ENCODE measurements around the gene IGDCC3.
A peak's percentile ranks its signal among the peaks of the same experiment; 100 is the strongest.
"Not testable (repeated sequence)": the region's sequence is repeated elsewhere in the genome, so short reads cannot be mapped to it uniquely, and the experiment has no call there.

The IGDCC3 gene

GRCh38 chr15:65400760-65401610 lies 23.2 kb upstream of the IGDCC3 start:
- Histone ChIP-seq H4K91ac (ENCODE audit: low read length) (no peak overlapping the region), H3K4me3 (ENCODE audit: insufficient read depth in 1 of 2, low read depth in 1 of 2, low read length in 2 of 2) (no peak overlapping the region), H2BK15ac (ENCODE audit: low read depth, poor library complexity, severe bottlenecking) (no peak overlapping the region), H2BK5ac (ENCODE audit: low read depth, low read length, poor library complexity, severe bottlenecking) (no peak overlapping the region), H4K8ac (ENCODE audit: low read length) (peak overlapping the region; percentile 60), H3K27me3 (ENCODE audit: control insufficient read depth in 1 of 2, insufficient read depth in 1 of 2, low read length in 2 of 2) (peaks cover 0 to 16% of the 10 kb centered on the region in 2 experiments), H3K4ac (ENCODE audit: low read depth in 1 of 2, low read length in 2 of 2) (no peak overlapping the region), H2AFZ (ENCODE audit: low read depth, low read length) (no peak overlapping the region), H3K9me3 (ENCODE audit: control insufficient read depth, low read length) (no peaks in the 10 kb centered on the region), H3K18ac (ENCODE audit: low read depth in 1 of 2, low read length in 2 of 2) (peak overlapping the region in 1 of 2 experiments; percentile 55), H3K4me2 (ENCODE audit: low read length, poor library complexity, severe bottlenecking) (no peak overlapping the region), H3K9ac (ENCODE audit: low read length) (no peak overlapping the region), H3K79me1 (replicated peaks; ENCODE audit: low read length, poor library complexity, severe bottlenecking) (peaks cover 13% of the 10 kb centered on the region), H3K36me3 (ENCODE audit: control insufficient read depth in 1 of 2, insufficient read depth in 2 of 2, low read depth in 1 of 2, low read length in 2 of 2) (peaks cover 0 to 36% of the 10 kb centered on the region in 2 experiments), H2AK5ac (ENCODE audit: low read length, severe bottlenecking) (peak overlapping the region; percentile 7), H3K4me1 (ENCODE audit: control insufficient read depth, insufficient read depth, low read depth, low read length) (peaks cover 9% of the 10 kb centered on the region), H3K14ac (ENCODE audit: low read length in 2 of 2) (no peak overlapping the region), H3K27ac (ENCODE audit: low read length, poor library complexity, severe bottlenecking) (peak overlapping the region; percentile 6), H3K23ac (ENCODE audit: low read length in 2 of 2) (no peak overlapping the region), H2BK12ac (ENCODE audit: low read length in 2 of 2) (no peak overlapping the region), H2BK120ac (ENCODE audit: low read depth, low read length) (no peak overlapping the region)
- WGBS, result 16% methylated on average over 11 of the region's 11 CpGs
- peak; percentile 83 for DNase-seq

GRCh38 chr15:65399997-65400396 lies 22.2 kb upstream of the IGDCC3 start:
- H2BK120ac ChIP-seq (ENCODE audit: low read depth, low read length), result no peak overlapping the region

GRCh38 chr15:65399001-65399706 lies 21.4 kb upstream of the IGDCC3 start:
- Histone ChIP-seq H3K23ac (ENCODE audit: low read length in 2 of 2) (no peak overlapping the region), H3K4ac (ENCODE audit: low read depth in 1 of 2, low read length in 2 of 2) (no peak overlapping the region), H3K27ac (ENCODE audit: low read length, poor library complexity, severe bottlenecking) (no peak overlapping the region), H3K9ac (ENCODE audit: low read length) (no peak overlapping the region), H2AK5ac (ENCODE audit: low read length, severe bottlenecking) (no peak overlapping the region), H3K18ac (ENCODE audit: low read depth in 1 of 2, low read length in 2 of 2) (no peak overlapping the region), H2BK15ac (ENCODE audit: low read depth, poor library complexity, severe bottlenecking) (no peak overlapping the region), H2BK5ac (ENCODE audit: low read depth, low read length, poor library complexity, severe bottlenecking) (no peak overlapping the region), H3K9me3 (ENCODE audit: control insufficient read depth, low read length) (no peaks in the 10 kb centered on the region), H4K91ac (ENCODE audit: low read length) (no peak overlapping the region), H2BK120ac (ENCODE audit: low read depth, low read length) (no peak overlapping the region), H3K14ac (ENCODE audit: low read length in 2 of 2) (no peak overlapping the region), H3K4me3 (ENCODE audit: insufficient read depth in 1 of 2, low read depth in 1 of 2, low read length in 2 of 2) (no peak overlapping the region), H2BK12ac (ENCODE audit: low read length in 2 of 2) (no peak overlapping the region), H3K4me2 (ENCODE audit: low read length, poor library complexity, severe bottlenecking) (no peak overlapping the region), H2AFZ (ENCODE audit: low read depth, low read length) (no peak overlapping the region), H3K36me3 (ENCODE audit: control insufficient read depth in 1 of 2, insufficient read depth in 2 of 2, low read depth in 1 of 2, low read length in 2 of 2) (peaks cover 0 to 54% of the 10 kb centered on the region in 2 experiments), H3K4me1 (ENCODE audit: control insufficient read depth, insufficient read depth, low read depth, low read length) (peaks cover 11% of the 10 kb centered on the region), H4K8ac (ENCODE audit: low read length) (no peak overlapping the region), H3K79me1 (replicated peaks; ENCODE audit: low read length, poor library complexity, severe bottlenecking) (peaks cover 13% of the 10 kb centered on the region), H3K27me3 (ENCODE audit: control insufficient read depth in 1 of 2, insufficient read depth in 1 of 2, low read length in 2 of 2) (peaks cover 0 to 29% of the 10 kb centered on the region in 2 experiments)
- DNase-seq, result no peak
- WGBS, result 86% methylated on average over 7 of the region's 11 CpGs

More at GRCh38 chr15:65399997-65400396, 22.2 kb upstream of the IGDCC3 start:
- no peak overlapping the region for H2AFZ ChIP-seq (ENCODE audit: low read depth, low read length)
- H3K4me2 ChIP-seq (ENCODE audit: low read length, poor library complexity, severe bottlenecking), result no peak overlapping the region
- no peak overlapping the region for H2BK5ac ChIP-seq (ENCODE audit: low read depth, low read length, poor library complexity, severe bottlenecking)
- peaks cover 0 to 46% of the 10 kb centered on the region in 2 experiments for H3K36me3 ChIP-seq (ENCODE audit: control insufficient read depth in 1 of 2, insufficient read depth in 2 of 2, low read depth in 1 of 2, low read length in 2 of 2)
- H2BK12ac ChIP-seq (ENCODE audit: low read length in 2 of 2), result no peak overlapping the region
- H3K18ac ChIP-seq (ENCODE audit: low read depth in 1 of 2, low read length in 2 of 2), result no peak overlapping the region
- no peak overlapping the region for H3K27ac ChIP-seq (ENCODE audit: low read length, poor library complexity, severe bottlenecking)
- peaks cover 11% of the 10 kb centered on the region for H3K79me1 ChIP-seq (replicated peaks; ENCODE audit: low read length, poor library complexity, severe bottlenecking)
- no peak overlapping the region for H2BK15ac ChIP-seq (ENCODE audit: low read depth, poor library complexity, severe bottlenecking)
- peaks cover 11% of the 10 kb centered on the region for H3K4me1 ChIP-seq (ENCODE audit: control insufficient read depth, insufficient read depth, low read depth, low read length)
- no peak overlapping the region for H3K23ac ChIP-seq (ENCODE audit: low read length in 2 of 2)
- H3K9me3 ChIP-seq (ENCODE audit: control insufficient read depth, low read length), result no peaks in the 10 kb centered on the region
- WGBS, result 81% methylated on average over 2 of the region's 2 CpGs
- H3K14ac ChIP-seq (ENCODE audit: low read length in 2 of 2), result no peak overlapping the region
- no peak overlapping the region for H4K8ac ChIP-seq (ENCODE audit: low read length)
- H4K91ac ChIP-seq (ENCODE audit: low read length), result no peak overlapping the region
- peaks cover 0 to 22% of the 10 kb centered on the region in 2 experiments for H3K27me3 ChIP-seq (ENCODE audit: control insufficient read depth in 1 of 2, insufficient read depth in 1 of 2, low read length in 2 of 2)
- H2AK5ac ChIP-seq (ENCODE audit: low read length, severe bottlenecking), result no peak overlapping the region
- no peak overlapping the region for H3K9ac ChIP-seq (ENCODE audit: low read length)
- DNase-seq, result no peak
- H3K4me3 ChIP-seq (ENCODE audit: insufficient read depth in 1 of 2, low read depth in 1 of 2, low read length in 2 of 2), result no peak overlapping the region
- H3K4ac ChIP-seq (ENCODE audit: low read depth in 1 of 2, low read length in 2 of 2), result no peak overlapping the region

GRCh38 chr15:65398486-65398885 lies 20.7 kb upstream of the IGDCC3 start:
- H3K27ac ChIP-seq (ENCODE audit: low read length, poor library complexity, severe bottlenecking); H3K14ac ChIP-seq (ENCODE audit: low read length in 2 of 2); H3K4me3 ChIP-seq (ENCODE audit: insufficient read depth in 1 of 2, low read depth in 1 of 2, low read length in 2 of 2); DNase-seq; H2BK12ac ChIP-seq (ENCODE audit: low read length in 2 of 2); H3K18ac ChIP-seq (ENCODE audit: low read depth in 1 of 2, low read length in 2 of 2); H2AFZ ChIP-seq (ENCODE audit: low read depth, low read length); H3K9ac ChIP-seq (ENCODE audit: low read length); H2AK5ac ChIP-seq (ENCODE audit: low read length, severe bottlenecking); H4K8ac ChIP-seq (ENCODE audit: low read length); H3K79me1 ChIP-seq (replicated peaks; ENCODE audit: low read length, poor library complexity, severe bottlenecking); H4K91ac ChIP-seq (ENCODE audit: low read length); H3K9me3 ChIP-seq (ENCODE audit: control insufficient read depth, low read length); H3K4me2 ChIP-seq (ENCODE audit: low read length, poor library complexity, severe bottlenecking); H2BK5ac ChIP-seq (ENCODE audit: low read depth, low read length, poor library complexity, severe bottlenecking); H2BK15ac ChIP-seq (ENCODE audit: low read depth, poor library complexity, severe bottlenecking); H2BK120ac ChIP-seq (ENCODE audit: low read depth, low read length); H3K23ac ChIP-seq (ENCODE audit: low read length in 2 of 2); H3K4ac ChIP-seq (ENCODE audit: low read depth in 1 of 2, low read length in 2 of 2): not testable (repeated sequence)
- WGBS, result 88% methylated on average over 9 of the region's 16 CpGs
- peaks cover 11% of the 10 kb centered on the region for H3K4me1 ChIP-seq (ENCODE audit: control insufficient read depth, insufficient read depth, low read depth, low read length)
- peaks cover 0 to 35% of the 10 kb centered on the region in 2 experiments for H3K27me3 ChIP-seq (ENCODE audit: control insufficient read depth in 1 of 2, insufficient read depth in 1 of 2, low read length in 2 of 2)
- H3K36me3 ChIP-seq (ENCODE audit: control insufficient read depth in 1 of 2, insufficient read depth in 2 of 2, low read depth in 1 of 2, low read length in 2 of 2), result peaks cover 0 to 61% of the 10 kb centered on the region in 2 experiments

Data from mesenchymal stem cell (in vitro differentiated cells and primary cell).